HepG2 (cell line): ENCODE results near the gene NAPG. TPM values are rescaled to one million over a fixed set of nuclear protein-coding genes. Genes with fewer than 3 reads are reported as not detected.

Experiments
- AKAP8 ChIP-seq: sonication (generic); formaldehyde crosslinking; IDR thresholded peaks from 2 replicates; pipeline ENCODE4 v1.5.1; 2020; ENCODE audit warnings: mild to moderate bottlenecking, missing genetic modification reagents
- FOSL1 ChIP-seq: sonication (generic); formaldehyde crosslinking; IDR thresholded peaks from 2 replicates; pipeline ENCODE4 v1.9.0; 2021; ENCODE audit warnings: missing genetic modification reagents, borderline replicate concordance
- FOSL2 ChIP-seq: sonication (generic); formaldehyde crosslinking; IDR thresholded peaks from 2 replicates; pipeline ENCODE4 v1.4.0; 2020; ENCODE audit warnings: missing genetic modification reagents
- JUN ChIP-seq: sonication (generic); formaldehyde crosslinking; IDR thresholded peaks from 2 replicates; pipeline ENCODE4 v1.4.0; 2020; ENCODE audit warnings: mild to moderate bottlenecking, missing genetic modification reagents
- JUND ChIP-seq: sonication (generic); formaldehyde crosslinking; IDR thresholded peaks from 2 replicates; pipeline ENCODE4 v1.8.0; 2022; ENCODE audit warnings: mild to moderate bottlenecking, missing genetic modification reagents
- KLF9 ChIP-seq: IDR thresholded peaks from 2 replicates; pipeline ENCODE4 v1.6.1; 2016; ENCODE audit warnings: low read depth
- MYC ChIP-seq: sonication (generic); formaldehyde crosslinking; IDR thresholded peaks from 2 replicates; pipeline ENCODE4 v1.9.0; 2021; ENCODE audit warnings: missing genetic modification reagents, borderline replicate concordance
- NR2F6 ChIP-seq, 2 experiments: IDR thresholded peaks; 2 replicates each; pipeline ENCODE4 v1.6.1; 2016; ENCODE audit warnings: antibody characterized with exemption in 1 of 2, mild to moderate bottlenecking in 1 of 2
- NRL ChIP-seq: sonication (generic); formaldehyde crosslinking; IDR thresholded peaks from 2 replicates; pipeline ENCODE4 v1.5.0; 2020; ENCODE audit warnings: missing genetic modification reagents, mild to moderate bottlenecking, moderate library complexity, borderline replicate concordance
- PAXIP1 ChIP-seq: sonication (generic); formaldehyde crosslinking; conservative IDR thresholded peaks from 2 replicates; pipeline ENCODE4 v1.4.0; 2020; ENCODE audit warnings: mild to moderate bottlenecking, missing genetic modification reagents, moderate library complexity
- RAD51 ChIP-seq: fragments of 450-650 bp; IDR thresholded peaks from 2 replicates; pipeline ENCODE4 v1.6.1; 2016; ENCODE audit warnings: borderline replicate concordance
- RBAK ChIP-seq: sonication (generic); formaldehyde crosslinking; IDR thresholded peaks from 2 replicates; pipeline ENCODE4 v1.5.1; 2020; ENCODE audit warnings: mild to moderate bottlenecking, missing genetic modification reagents
- SKIL ChIP-seq: sonication (generic); formaldehyde crosslinking; IDR thresholded peaks from 2 replicates; pipeline ENCODE4 v1.8.0; 2022; ENCODE audit warnings: missing genetic modification reagents, mild to moderate bottlenecking, moderate library complexity, borderline replicate concordance
- TBX2 ChIP-seq: sonication (generic); formaldehyde crosslinking; IDR thresholded peaks from 2 replicates; pipeline ENCODE4 v1.5.0; 2020; ENCODE audit warnings: missing genetic modification reagents, mild to moderate bottlenecking, borderline replicate concordance
- XRCC5 ChIP-seq: fragments of 200-400 bp; formaldehyde crosslinking; optimal IDR thresholded peaks from 2 replicates; pipeline ENCODE3; 2017; ENCODE audit warnings: mild to moderate bottlenecking, low read length
- ZFP90 ChIP-seq: sonication (generic); formaldehyde crosslinking; IDR thresholded peaks from 2 replicates; pipeline ENCODE4 v1.8.0; 2022; ENCODE audit warnings: missing genetic modification reagents, mild to moderate bottlenecking, inconsistent platforms, borderline replicate concordance
- ZNF124 ChIP-seq: sonication (generic); formaldehyde crosslinking; IDR thresholded peaks from 2 replicates; pipeline ENCODE4 v1.4.0; 2020; ENCODE audit warnings: missing genetic modification reagents
- ZNF232 ChIP-seq: sonication (generic); formaldehyde crosslinking; IDR thresholded peaks from 2 replicates; pipeline ENCODE4 v1.4.0; 2020; ENCODE audit warnings: missing genetic modification reagents, borderline replicate concordance
- ZNF260 ChIP-seq: sonication (generic); formaldehyde crosslinking; IDR thresholded peaks from 2 replicates; pipeline ENCODE4 v1.4.0; 2020; ENCODE audit warnings: missing genetic modification reagents, low read depth, mild to moderate bottlenecking, borderline replicate concordance
- ZNF263 ChIP-seq: sonication (generic); formaldehyde crosslinking; IDR thresholded peaks from 2 replicates; pipeline ENCODE4 v1.4.0; 2020; ENCODE audit warnings: missing genetic modification reagents
- ZNF317 ChIP-seq: sonication (generic); formaldehyde crosslinking; IDR thresholded peaks from 2 replicates; pipeline ENCODE4 v1.5.0; 2020; ENCODE audit warnings: mild to moderate bottlenecking, missing genetic modification reagents
- ZNF367 ChIP-seq: sonication (generic); formaldehyde crosslinking; IDR thresholded peaks from 2 replicates; pipeline ENCODE4 v1.4.0; 2020; ENCODE audit warnings: missing genetic modification reagents, borderline replicate concordance
- ZNF547 ChIP-seq: sonication (generic); formaldehyde crosslinking; IDR thresholded peaks from 2 replicates; pipeline ENCODE4 v1.5.1; 2020; ENCODE audit warnings: mild to moderate bottlenecking, missing genetic modification reagents
- ZNF747 ChIP-seq: sonication (generic); formaldehyde crosslinking; IDR thresholded peaks from 2 replicates; pipeline ENCODE4 v1.8.1; 2023; ENCODE audit warnings: missing genetic modification reagents, mild to moderate bottlenecking, borderline replicate concordance
- polyA plus RNA-seq, 8 experiments: library from polyadenylated mRNA; depleted of rRNA in 3 of 8; stranded (reverse) in 7 of 8; unstranded in 1 of 8; fragments of >200 nt; fragmentation: Illumina TruSeq in 4 of 8; extraction: Trizol in 4 of 8; gene quantifications; 2 replicates each; pipeline versions ENCODE4 v1.2.1 to v1.2.3, GENCODE V29; 2011 to 2016; ENCODE audit warnings: low read depth in 4 of 8, missing spikeins in 1 of 8, mixed read lengths in 1 of 8; ENCODE audit not compliant: insufficient read depth in 1 of 8
- total RNA-seq, 5 experiments: library from RNA; depleted of rRNA; stranded (reverse); fragments of >200 nt; fragmentation: Illumina TruSeq; extraction: Trizol; gene quantifications; 2 replicates each; pipeline ENCODE4 v1.2.3, GENCODE V29; 2016; ENCODE audit warnings: low read depth in 1 of 5

The NAPG gene
- total and polyA plus RNA-seq, 2 of the 13 experiments (the other 11 are each of a cell fraction or from before 2014, with no cell fraction given): 19.8 to 34.4 TPM

- TF ChIP-seq NR2F6 (IDR thresholded peaks at IDR 0.05) (peak; percentile 27; the same call in 1 of the 2 replicates), NR2F6 (CRISPR knock-in tag; IDR thresholded peaks at IDR 0.05) (0 out of 2 replicates have a peak, but pooled peaks have one; percentile 36), XRCC5 (no peak), JUN (no peak), NRL (CRISPR knock-in tag) (no peak; the same call in 1 of the 2 replicates), ZNF124 (CRISPR knock-in tag) (0 out of 2 replicates have a peak, but pooled peaks have one; percentile 57), AKAP8 (CRISPR knock-in tag) (no peak), RBAK (CRISPR knock-in tag) (no peak), FOSL1 (CRISPR knock-in tag) (no peak), RAD51 (no peak), ZNF747 (no peak), ZNF260 (CRISPR knock-in tag) (no peak), ZNF263 (no peak), FOSL2 (CRISPR knock-in tag) (peak; percentile 32; the same call in 1 of the 2 replicates), JUND (CRISPR knock-in tag) (no peak), TBX2 (peak; percentile 56), PAXIP1 (CRISPR knock-in tag) (peak; percentile 17; the same call in 1 of the 2 replicates), ZNF232 (0 out of 2 replicates have a peak, but pooled peaks have one; percentile 36), ZNF317 (CRISPR knock-in tag) (no peak), ZFP90 (CRISPR knock-in tag) (no peak), SKIL (CRISPR knock-in tag) (no peak), ZNF547 (CRISPR knock-in tag) (no peak), ZNF367 (no peak), KLF9 (no peak), MYC (CRISPR knock-in tag) (peak; percentile 70; the same call in 1 of the 2 replicates)
Measured at GRCh38 chr18:10525697-10526560, at the start of gene NAPG (continued).
